PC-3 (cell line): ENCODE results near the gene NEK11.

Source experiments
- CTCF ChIP-seq: fragments of 300-600 bp; sonication (generic); conservative IDR thresholded peaks from 2 replicates; pipeline ENCODE4 v1.5.1; 2017; ENCODE audit warnings: antibody characterized with exemption, low read depth, mild to moderate bottlenecking, low read length
- EZH2 ChIP-seq: fragments of 300-600 bp; sonication (generic); IDR thresholded peaks from one replicate; pipeline ENCODE4 v1.6.1; 2017; ENCODE audit warnings: antibody characterized with exemption, mild to moderate bottlenecking, low read length; ENCODE audit not compliant: unreplicated experiment

- no peak for TF ChIP-seq CTCF
- TF ChIP-seq EZH2: no peak
These were observed 371.2 kb downstream of the NEK11 start for GRCh38 chr3:131397889-131398288.
